ENCODE results near the gene HLA-DOB. TPM values are rescaled to one million over a fixed set of nuclear protein-coding genes. Genes with fewer than 3 reads are reported as not detected.
A peak's percentile ranks its signal among the peaks of the same experiment; 100 is the strongest.

The HLA-DOB gene
- total RNA-seq, 1 donor from 2014 or later = 0.26 TPM

GRCh38 chr6:32837651-32838113 lies 20.9 kb upstream of the HLA-DOB start:
- no peak for FAIRE-seq
- no peak for TF ChIP-seq CTCF (IDR thresholded peaks at IDR 0.05; ENCODE audit: insufficient read depth, low read length, severe bottlenecking)

GRCh38 chr6:32836873-32837272 lies 20.1 kb upstream of the HLA-DOB start:
- no peak for DNase-seq (ENCODE audit: low read depth)
- no peak for FAIRE-seq
- Histone ChIP-seq H3K27me3 (ENCODE audit: control insufficient read depth, insufficient read depth, low read length) (no peaks in the 10 kb centered on the region), H3K4me3 (ENCODE audit: low read depth, low read length) (no peak overlapping the region), H3K36me3 (ENCODE audit: control insufficient read depth, insufficient read depth, low read length) (peaks cover 12% of the 10 kb centered on the region)
- TF ChIP-seq CTCF (IDR thresholded peaks at IDR 0.05; ENCODE audit: insufficient read depth, low read length, severe bottlenecking) = no peak

More at GRCh38 chr6:32837651-32838113, 20.9 kb upstream of the HLA-DOB start:
- H3K27me3 ChIP-seq (ENCODE audit: control insufficient read depth, insufficient read depth, low read length) = no peaks in the 10 kb centered on the region
- peak overlapping the region; percentile 81 for H3K4me3 ChIP-seq (ENCODE audit: low read depth, low read length)
- DNase-seq (ENCODE audit: low read depth) = peak; percentile 87
- H3K36me3 ChIP-seq (ENCODE audit: control insufficient read depth, insufficient read depth, low read length) = peaks cover 11% of the 10 kb centered on the region

GRCh38 chr6:32835167-32835893 lies 18.5 kb upstream of the HLA-DOB start:
- DNase-seq (ENCODE audit: low read depth) (no peak), FAIRE-seq (no peak)
- Histone ChIP-seq H3K36me3 (ENCODE audit: control insufficient read depth, insufficient read depth, low read length) (peaks cover 16% of the 10 kb centered on the region), H3K27me3 (ENCODE audit: control insufficient read depth, insufficient read depth, low read length) (no peaks in the 10 kb centered on the region), H3K4me3 (ENCODE audit: low read depth, low read length) (no peak overlapping the region)
- no peak for TF ChIP-seq CTCF (IDR thresholded peaks at IDR 0.05; ENCODE audit: insufficient read depth, low read length, severe bottlenecking)

- H3K4me3 ChIP-seq (ENCODE audit: low read depth, low read length) = no peak overlapping the region
- peaks cover 23% of the 10 kb centered on the region for H3K36me3 ChIP-seq (ENCODE audit: control insufficient read depth, insufficient read depth, low read length)
- TF ChIP-seq CTCF (IDR thresholded peaks at IDR 0.05; ENCODE audit: insufficient read depth, low read length, severe bottlenecking) = no peak
- no peaks in the 10 kb centered on the region for H3K27me3 ChIP-seq (ENCODE audit: control insufficient read depth, insufficient read depth, low read length)
- no peak for FAIRE-seq
- no peak for DNase-seq (ENCODE audit: low read depth)
Observed at GRCh38 chr6:32833664-32834063, 16.9 kb upstream of the HLA-DOB start.

- Histone ChIP-seq H3K27me3 (ENCODE audit: control insufficient read depth, insufficient read depth, low read length) (no peaks in the 10 kb centered on the region), H3K36me3 (ENCODE audit: control insufficient read depth, insufficient read depth, low read length) (peaks cover 24% of the 10 kb centered on the region), H3K4me3 (ENCODE audit: low read depth, low read length) (no peak overlapping the region)
- TF ChIP-seq CTCF (IDR thresholded peaks at IDR 0.05; ENCODE audit: insufficient read depth, low read length, severe bottlenecking) = no peak
- FAIRE-seq (no peak), DNase-seq (ENCODE audit: low read depth) (no peak)
Observed at GRCh38 chr6:32832535-32832934, 15.7 kb upstream of the HLA-DOB start.

- Histone ChIP-seq H3K4me3 (ENCODE audit: low read depth, low read length) (no peak overlapping the region), H3K27me3 (ENCODE audit: control insufficient read depth, insufficient read depth, low read length) (no peaks in the 10 kb centered on the region), H3K36me3 (ENCODE audit: control insufficient read depth, insufficient read depth, low read length) (peaks cover 24% of the 10 kb centered on the region)
- DNase-seq (ENCODE audit: low read depth) (no peak), FAIRE-seq (no peak)
- TF ChIP-seq CTCF (IDR thresholded peaks at IDR 0.05; ENCODE audit: insufficient read depth, low read length, severe bottlenecking) = no peak
Observed at GRCh38 chr6:32830936-32831335, 14.1 kb upstream of the HLA-DOB start.
